Stimulated activated CD8-positive, alpha-beta memory T cell treated with anti-CD3 and anti-CD28 coated beads, Interleukin-2, amount 100 ng/mL, for 1 hour (primary cell): Measurements from ENCODE around the gene PRR5.

Experiments used
- DNase-seq, 2 donors: peaks; one replicate each; pipeline ENCODE4 v3.0.0-alpha.2; 2020; ENCODE audit warnings: low read depth in 2 of 2

Gene PRR5

GRCh38 chr22:44714703-44715350, 12.8 kb downstream of the PRR5 start:
- DNase-seq, result no peak

DNA sequence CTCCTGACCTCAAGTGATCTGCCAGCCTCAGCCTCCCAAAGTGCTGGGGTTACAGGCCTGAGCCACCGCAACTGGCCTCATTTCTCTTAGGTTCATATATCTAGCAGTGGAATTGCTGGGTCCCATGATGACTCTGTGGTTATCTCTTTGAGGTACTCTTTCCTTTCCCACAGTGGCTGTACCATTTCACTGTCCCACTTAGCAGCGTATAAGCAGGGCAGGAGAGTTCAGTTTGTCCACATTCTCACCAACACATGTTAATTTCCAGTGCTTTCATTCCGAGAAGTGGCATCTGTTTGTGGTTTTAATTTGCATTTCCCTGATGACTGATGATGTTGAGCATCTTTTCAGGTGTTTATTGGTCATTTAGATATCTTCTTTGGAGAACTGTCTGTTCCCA, 16.4 kb downstream of the PRR5 start:
- no peak for DNase-seq

- DNase-seq, result no peak
Observed at GRCh38 chr22:44719586-44720368, 17.8 kb downstream of the PRR5 start.

- DNase-seq, result no peak
Observed at GRCh38 chr22:44721213-44721612, 19.2 kb downstream of the PRR5 start.

- DNase-seq, result no peak
Observed at GRCh38 chr22:44722611-44723010, 20.6 kb downstream of the PRR5 start.

- no peak for DNase-seq
Observed at GRCh38 chr22:44723801-44724200, 21.8 kb downstream of the PRR5 start.

DNA sequence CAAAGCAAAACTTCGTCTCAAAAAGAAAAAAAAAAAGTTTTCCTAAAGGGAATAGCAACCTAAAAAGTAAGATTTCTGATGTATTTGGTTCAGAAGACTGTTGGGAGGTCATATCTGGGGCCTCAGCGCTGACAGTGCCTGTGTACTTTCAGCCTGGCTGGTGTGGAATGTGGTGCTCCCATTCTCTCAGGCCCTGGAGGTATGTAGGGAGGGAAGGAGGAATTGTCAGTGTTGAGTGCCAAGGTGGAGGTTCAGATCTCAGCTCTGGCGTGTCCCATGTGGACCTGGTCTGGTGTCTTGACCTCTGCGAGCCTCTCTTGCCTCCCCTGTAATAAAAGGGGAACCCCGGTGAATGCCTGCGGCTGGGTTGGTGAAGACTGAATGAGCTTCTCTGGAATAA, 22.4 kb downstream of the PRR5 start:
- no peak for DNase-seq

DNA sequence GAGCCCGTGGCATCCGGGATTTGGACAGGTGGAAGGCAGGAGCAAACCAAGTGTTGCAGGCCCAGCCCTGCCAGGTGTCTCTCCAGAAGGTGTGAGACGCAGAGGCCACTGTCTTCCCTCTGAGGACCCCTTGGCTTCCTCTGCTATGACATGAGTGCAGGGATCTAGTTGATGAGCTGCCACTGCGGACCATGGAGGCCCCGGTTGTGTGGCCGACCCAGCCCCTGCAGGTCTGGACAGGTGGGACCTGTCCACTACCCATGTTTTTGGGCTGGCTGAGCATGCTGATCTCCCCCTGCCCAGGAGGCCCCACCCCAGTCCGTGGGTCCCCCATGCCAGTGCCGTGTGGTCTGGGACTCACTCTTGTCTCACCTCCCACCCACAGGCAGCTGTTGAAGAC, 22.9 kb downstream of the PRR5 start:
- no peak for DNase-seq

DNA sequence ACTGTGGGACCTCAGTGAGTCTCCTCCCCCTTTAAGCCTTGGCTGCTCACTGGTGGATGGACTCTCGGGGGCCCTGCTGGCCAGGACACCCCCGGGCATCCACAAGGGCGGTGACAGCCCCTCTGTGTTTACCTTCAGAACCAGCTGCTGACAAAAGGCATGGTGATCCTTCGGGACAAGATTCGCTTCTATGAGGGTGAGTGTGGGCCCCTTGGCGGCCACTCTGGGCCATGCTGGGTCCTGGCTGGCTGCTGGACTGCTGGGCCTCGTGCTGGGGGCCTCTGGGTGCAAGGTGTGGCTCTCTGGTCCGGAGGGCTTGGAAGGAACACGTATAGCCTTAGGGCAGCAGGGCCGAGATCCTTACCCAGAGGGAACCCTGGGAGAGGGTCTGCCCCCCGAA, 24.4 kb downstream of the PRR5 start:
- no peak for DNase-seq

- no peak for DNase-seq
Observed at GRCh38 chr22:44727148-44727547, 25.1 kb downstream of the PRR5 start.

DNA sequence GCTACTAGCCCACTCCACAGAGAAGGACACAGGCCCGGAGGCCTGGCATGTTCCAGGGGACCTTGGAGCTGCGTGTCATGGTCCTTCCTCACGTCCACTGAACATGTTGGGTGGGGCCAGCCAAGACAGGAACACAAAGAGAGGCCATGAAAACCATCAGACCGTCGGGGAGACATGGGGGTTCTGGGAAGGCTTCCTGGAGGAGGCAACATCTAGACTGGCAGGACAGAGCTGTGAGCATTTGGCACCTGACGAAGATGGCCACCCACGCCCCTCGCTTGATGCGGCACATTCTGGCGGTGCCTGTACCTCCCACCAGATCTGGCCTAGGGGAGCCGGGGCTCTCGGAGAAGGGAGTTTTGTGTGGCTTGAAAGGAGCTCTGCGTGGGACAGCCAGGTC, 25.7 kb downstream of the PRR5 start:
- no peak for DNase-seq

GRCh38 chr22:44728761-44729324, 26.8 kb downstream of the PRR5 start:
- no peak for DNase-seq

GRCh38 chr22:44729391-44730021, 27.5 kb downstream of the PRR5 start:
- DNase-seq, result no peak

DNA sequence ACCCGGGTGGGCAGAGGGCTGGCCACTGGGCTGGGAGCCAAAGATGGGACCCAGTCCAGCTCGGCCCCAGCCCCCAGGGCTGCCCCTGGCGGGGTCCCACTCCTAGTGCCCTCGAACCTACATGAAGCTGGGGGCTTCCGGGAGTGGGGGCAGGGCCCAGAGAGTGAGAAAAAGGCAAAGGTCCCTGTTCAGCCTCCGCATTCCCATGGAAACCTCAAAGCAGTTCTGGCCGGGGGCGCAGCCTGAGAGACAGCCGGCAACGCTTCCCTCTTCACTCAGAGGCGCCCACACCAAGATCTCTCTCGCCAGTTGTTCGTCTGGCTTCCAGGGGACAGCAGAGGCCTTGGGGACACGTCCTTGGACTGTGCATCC, 28.0 kb downstream of the PRR5 start:
- DNase-seq, result no peak

GRCh38 chr22:44730490-44731356, 28.7 kb downstream of the PRR5 start:
- DNase-seq, result no peak

DNA sequence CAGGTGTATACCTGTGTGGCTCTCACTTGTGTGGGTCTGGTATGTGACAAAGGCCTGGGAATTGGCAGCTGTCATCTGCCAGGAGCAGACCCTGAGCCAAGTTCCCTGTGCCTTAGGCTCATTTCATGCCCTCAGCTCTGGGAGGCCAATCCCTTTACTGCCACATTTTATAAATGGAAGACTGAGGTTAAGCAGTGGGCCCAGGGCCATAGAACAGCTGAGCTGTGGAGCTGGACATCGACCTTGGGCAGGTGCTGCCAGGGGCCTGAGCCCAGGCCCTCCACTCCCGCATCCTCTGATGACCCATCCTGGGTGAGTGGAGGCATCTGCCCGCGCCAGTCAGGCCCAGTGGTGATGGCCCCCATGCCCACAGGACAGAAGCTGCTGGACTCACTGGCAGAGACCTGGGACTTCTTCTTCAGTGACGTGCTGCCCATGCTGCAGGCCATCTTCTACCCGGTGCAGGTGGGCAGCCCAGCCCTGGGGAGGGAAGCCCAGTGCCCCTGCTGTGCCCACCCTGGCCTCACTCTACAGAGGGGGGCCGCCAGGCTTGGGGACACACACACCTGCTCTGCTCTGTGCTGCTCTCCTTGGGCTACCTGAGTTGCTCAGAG, 29.5 kb downstream of the PRR5 start:
- DNase-seq, result no peak

- DNase-seq, result no peak
Observed at GRCh38 chr22:44732017-44732561, 30.1 kb downstream of the PRR5 start.

DNA sequence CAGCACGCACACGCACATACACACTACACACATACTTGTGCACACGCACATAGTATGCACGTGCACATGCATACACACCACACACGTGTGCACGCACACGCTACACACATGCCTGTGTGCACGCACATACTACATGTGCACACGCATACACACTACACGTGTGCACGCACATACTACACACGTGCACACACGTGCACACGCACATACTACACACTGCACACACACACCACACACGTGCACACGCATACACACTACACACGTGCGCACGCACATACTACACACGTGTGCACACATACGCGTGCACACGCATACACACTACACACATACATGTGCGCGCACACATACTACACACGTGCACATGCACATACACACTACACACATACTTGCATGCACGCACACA, 30.7 kb downstream of the PRR5 start:
- no peak for DNase-seq

GRCh38 chr22:44733426-44734106, 31.6 kb downstream of the PRR5 start:
- no peak for DNase-seq

DNA sequence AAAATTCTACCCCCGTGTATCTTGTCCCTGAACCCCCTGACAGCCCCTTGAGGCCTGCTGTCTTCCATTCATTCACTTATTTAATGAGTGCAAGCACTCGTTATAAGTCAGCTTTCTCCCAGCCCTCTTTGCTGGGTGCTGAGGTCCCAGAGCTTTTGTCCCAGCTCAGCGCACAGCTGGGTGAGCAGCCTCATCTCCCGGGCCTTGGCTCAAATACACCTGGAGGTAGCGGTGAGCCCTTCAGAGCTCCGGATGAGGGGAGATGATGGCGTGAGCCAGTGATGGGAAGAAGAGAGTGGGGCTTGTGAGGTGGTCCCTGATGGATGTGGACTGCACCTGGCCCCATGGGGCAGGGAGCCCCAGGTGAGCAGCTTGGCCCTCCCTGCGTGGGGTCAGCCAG, 32.3 kb downstream of the PRR5 start:
- DNase-seq, result no peak
